Esophagus squamous epithelium (tissue), 4 donors: Measurements from ENCODE around the gene MAPK12.

Experiments
- POLR2A ChIP-seq, 4 donors: fragments of 450-650 bp; IDR thresholded peaks; one replicate each; pipeline ENCODE4 v1.6.1; 2017; ENCODE audit warnings: antibody characterized with exemption in 4 of 4, mild to moderate bottlenecking in 4 of 4, moderate library complexity in 3 of 4
- TF ChIP-seq, protein P1 (sequence below), 6 experiments: fragments of 450-650 bp in 4 of 6; fragments of 200-600 bp in 2 of 6; sonication (generic) in 2 of 6; IDR thresholded peaks; one replicate each; pipeline ENCODE4 v1.5.1; 2016 to 2019; ENCODE audit warnings: antibody characterized with exemption in 6 of 6, mild to moderate bottlenecking in 4 of 6, moderate library complexity in 4 of 6

DNA sequence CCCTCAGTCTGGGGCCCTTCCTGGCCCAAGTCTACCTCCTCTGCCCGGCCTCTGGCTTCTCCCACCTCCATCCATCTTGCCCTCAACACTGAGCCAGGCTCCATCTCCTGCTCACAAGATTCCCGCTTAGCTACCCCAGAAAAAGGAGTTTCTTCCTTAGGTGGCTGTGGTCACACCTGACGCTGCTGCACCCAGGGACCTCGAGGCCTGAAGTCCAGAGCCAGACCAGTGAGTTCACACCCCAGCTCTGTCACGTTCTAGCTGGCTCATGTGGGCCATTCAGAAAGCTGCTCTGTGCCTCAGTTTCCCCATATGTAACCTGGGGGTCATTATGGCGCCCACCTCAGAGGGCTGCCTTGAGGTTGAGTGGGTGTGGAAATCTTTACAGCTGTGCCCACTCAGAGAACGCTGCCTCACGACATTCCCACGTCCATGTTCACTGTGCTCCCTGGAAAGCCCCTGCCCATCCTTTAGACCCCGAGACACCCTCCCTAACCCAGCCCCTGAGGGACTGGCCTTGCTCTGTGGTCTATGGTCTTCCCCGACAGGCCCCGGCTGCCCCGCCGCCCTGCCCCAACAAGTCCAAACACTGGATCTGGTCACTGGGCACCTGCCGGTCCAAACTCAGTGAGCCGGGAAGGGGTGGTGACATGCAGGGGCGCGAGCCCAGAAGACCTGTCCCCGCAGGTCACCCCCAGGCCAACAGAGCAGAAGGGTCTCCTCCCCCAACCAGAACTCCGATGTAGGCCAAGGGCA, 36.2 kb upstream of the MAPK12 start:
- TF ChIP-seq, protein P1, sequence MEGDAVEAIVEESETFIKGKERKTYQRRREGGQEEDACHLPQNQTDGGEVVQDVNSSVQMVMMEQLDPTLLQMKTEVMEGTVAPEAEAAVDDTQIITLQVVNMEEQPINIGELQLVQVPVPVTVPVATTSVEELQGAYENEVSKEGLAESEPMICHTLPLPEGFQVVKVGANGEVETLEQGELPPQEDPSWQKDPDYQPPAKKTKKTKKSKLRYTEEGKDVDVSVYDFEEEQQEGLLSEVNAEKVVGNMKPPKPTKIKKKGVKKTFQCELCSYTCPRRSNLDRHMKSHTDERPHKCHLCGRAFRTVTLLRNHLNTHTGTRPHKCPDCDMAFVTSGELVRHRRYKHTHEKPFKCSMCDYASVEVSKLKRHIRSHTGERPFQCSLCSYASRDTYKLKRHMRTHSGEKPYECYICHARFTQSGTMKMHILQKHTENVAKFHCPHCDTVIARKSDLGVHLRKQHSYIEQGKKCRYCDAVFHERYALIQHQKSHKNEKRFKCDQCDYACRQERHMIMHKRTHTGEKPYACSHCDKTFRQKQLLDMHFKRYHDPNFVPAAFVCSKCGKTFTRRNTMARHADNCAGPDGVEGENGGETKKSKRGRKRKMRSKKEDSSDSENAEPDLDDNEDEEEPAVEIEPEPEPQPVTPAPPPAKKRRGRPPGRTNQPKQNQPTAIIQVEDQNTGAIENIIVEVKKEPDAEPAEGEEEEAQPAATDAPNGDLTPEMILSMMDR (IDR thresholded peaks at IDR 0.05): no peak
- no peak for TF ChIP-seq POLR2A (IDR thresholded peaks at IDR 0.05)
